ENCODE measurements around the gene OR52E5. TPM values are rescaled to one million over a fixed set of nuclear protein-coding genes. Genes with fewer than 3 reads are reported as not detected.

OR52E5 gene
- total RNA-seq, 1 donor = not detected

DNA sequence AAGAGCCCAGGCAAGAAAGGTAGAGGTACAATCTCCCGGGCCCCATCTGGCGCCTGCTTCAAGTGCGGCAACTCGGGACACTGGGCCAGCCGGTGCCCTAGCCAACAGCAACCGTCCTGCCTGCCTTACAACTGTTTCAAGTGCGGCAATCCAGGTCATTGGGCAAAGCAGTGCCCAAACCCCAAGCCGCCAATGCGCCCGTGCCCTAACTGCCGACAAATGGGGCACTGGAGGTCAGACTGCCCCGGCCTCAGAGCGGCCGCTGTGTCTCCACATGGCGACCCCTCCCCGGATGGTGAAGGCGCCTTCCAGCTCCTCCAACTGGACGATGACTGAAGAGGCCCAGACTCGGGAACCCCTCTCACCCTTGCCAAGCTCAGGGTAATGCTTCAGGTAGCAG lies 37.6 kb downstream of the OR52E5 start:
- Histone ChIP-seq H4K20me1 (ENCODE audit: insufficient read depth, low read length) (no peaks in the 10 kb centered on the region), H2AFZ (ENCODE audit: low read length) (no peak overlapping the region), H3K4me1 (ENCODE audit: insufficient read depth, low read length) (no peaks in the 10 kb centered on the region), H3K79me2 (ENCODE audit: insufficient read depth, low read length) (no peaks in the 10 kb centered on the region), H3K27me3 (ENCODE audit: insufficient read depth, low read length) (no peaks in the 10 kb centered on the region), H3K36me3 (ENCODE audit: insufficient read depth, low read length) (no peaks in the 10 kb centered on the region), H3K27ac (ENCODE audit: low read depth, low read length) (no peak overlapping the region), H3K9me3 (ENCODE audit: low read depth, low read length) (no peaks in the 10 kb centered on the region), H3K4me3 (ENCODE audit: insufficient read depth, low read length) (no peak overlapping the region), H3K4me2 (ENCODE audit: insufficient read depth, low read length) (no peak overlapping the region)
- peak; percentile 69 for DNase-seq (ENCODE audit: insufficient read length, low spot score, missing footprints)
- TF ChIP-seq, protein P1, sequence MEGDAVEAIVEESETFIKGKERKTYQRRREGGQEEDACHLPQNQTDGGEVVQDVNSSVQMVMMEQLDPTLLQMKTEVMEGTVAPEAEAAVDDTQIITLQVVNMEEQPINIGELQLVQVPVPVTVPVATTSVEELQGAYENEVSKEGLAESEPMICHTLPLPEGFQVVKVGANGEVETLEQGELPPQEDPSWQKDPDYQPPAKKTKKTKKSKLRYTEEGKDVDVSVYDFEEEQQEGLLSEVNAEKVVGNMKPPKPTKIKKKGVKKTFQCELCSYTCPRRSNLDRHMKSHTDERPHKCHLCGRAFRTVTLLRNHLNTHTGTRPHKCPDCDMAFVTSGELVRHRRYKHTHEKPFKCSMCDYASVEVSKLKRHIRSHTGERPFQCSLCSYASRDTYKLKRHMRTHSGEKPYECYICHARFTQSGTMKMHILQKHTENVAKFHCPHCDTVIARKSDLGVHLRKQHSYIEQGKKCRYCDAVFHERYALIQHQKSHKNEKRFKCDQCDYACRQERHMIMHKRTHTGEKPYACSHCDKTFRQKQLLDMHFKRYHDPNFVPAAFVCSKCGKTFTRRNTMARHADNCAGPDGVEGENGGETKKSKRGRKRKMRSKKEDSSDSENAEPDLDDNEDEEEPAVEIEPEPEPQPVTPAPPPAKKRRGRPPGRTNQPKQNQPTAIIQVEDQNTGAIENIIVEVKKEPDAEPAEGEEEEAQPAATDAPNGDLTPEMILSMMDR (IDR thresholded peaks at IDR 0.05; ENCODE audit: extremely low read depth, low read depth, low read length) = no peak

- Histone ChIP-seq H3K79me2 (ENCODE audit: insufficient read depth, low read length) (no peaks in the 10 kb centered on the region), H3K4me3 (ENCODE audit: insufficient read depth, low read length) (no peak overlapping the region), H3K27me3 (ENCODE audit: insufficient read depth, low read length) (no peaks in the 10 kb centered on the region), H4K20me1 (ENCODE audit: insufficient read depth, low read length) (no peaks in the 10 kb centered on the region), H3K4me1 (ENCODE audit: insufficient read depth, low read length) (no peaks in the 10 kb centered on the region), H3K36me3 (ENCODE audit: insufficient read depth, low read length) (no peaks in the 10 kb centered on the region), H2AFZ (ENCODE audit: low read length) (no peak overlapping the region), H3K9me3 (ENCODE audit: low read depth, low read length) (no peaks in the 10 kb centered on the region), H3K27ac (ENCODE audit: low read depth, low read length) (no peak overlapping the region), H3K4me2 (ENCODE audit: insufficient read depth, low read length) (no peak overlapping the region)
- TF ChIP-seq, protein P1 (IDR thresholded peaks at IDR 0.05; ENCODE audit: extremely low read depth, low read depth, low read length) = no peak
- peak; percentile 58 for DNase-seq (ENCODE audit: insufficient read length, low spot score, missing footprints)
These were observed 38.1 kb downstream of the OR52E5 start for GRCh38 chr11:5931061-5931460.

DNA sequence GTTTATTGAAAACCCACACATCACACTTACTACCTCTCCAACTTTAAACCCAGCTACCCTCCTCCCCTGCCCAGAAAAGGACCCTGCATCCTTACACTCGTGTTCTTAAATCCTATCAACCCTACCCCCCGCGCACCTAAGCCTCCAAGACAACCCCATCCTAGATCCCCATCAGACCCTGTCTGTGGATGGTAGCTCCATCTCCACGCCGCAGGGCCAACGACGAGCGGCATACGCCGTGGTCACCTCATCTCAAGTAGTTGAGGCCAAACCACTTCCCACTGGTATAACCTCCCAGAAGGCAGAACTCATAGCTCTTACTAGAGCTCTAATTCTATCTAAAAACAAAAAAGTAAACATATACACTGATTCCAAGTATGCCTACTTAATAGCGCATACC lies 39.7 kb downstream of the OR52E5 start:
- Histone ChIP-seq H3K4me2 (ENCODE audit: insufficient read depth, low read length) (no peak overlapping the region), H3K27me3 (ENCODE audit: insufficient read depth, low read length) (no peaks in the 10 kb centered on the region), H3K79me2 (ENCODE audit: insufficient read depth, low read length) (no peaks in the 10 kb centered on the region), H3K27ac (ENCODE audit: low read depth, low read length) (no peak overlapping the region), H2AFZ (ENCODE audit: low read length) (no peak overlapping the region), H3K36me3 (ENCODE audit: insufficient read depth, low read length) (no peaks in the 10 kb centered on the region), H3K4me3 (ENCODE audit: insufficient read depth, low read length) (no peak overlapping the region), H3K4me1 (ENCODE audit: insufficient read depth, low read length) (no peaks in the 10 kb centered on the region), H4K20me1 (ENCODE audit: insufficient read depth, low read length) (no peaks in the 10 kb centered on the region), H3K9me3 (ENCODE audit: low read depth, low read length) (no peaks in the 10 kb centered on the region)
- TF ChIP-seq, protein P1 (IDR thresholded peaks at IDR 0.05; ENCODE audit: extremely low read depth, low read depth, low read length) = no peak
- DNase-seq (ENCODE audit: insufficient read length, low spot score, missing footprints) = no peak

DNA sequence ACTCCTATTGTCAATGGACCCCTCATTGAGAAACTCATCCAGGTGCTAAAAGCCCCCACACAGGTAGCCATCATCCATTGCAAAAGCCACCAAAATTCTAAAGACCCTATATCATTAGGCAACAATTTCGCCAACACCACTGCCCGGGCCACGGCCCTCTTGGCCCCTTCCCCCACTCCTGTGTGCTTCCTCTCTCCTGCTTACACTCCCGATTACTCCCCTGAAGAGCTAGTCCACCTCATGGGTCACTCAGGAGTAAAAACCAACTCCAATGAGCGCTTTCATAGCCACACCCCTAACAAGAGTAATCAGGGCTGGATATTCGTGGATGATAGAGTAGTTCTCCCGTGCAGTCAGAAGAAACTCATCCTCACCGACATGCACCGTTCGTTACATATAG lies 40.1 kb downstream of the OR52E5 start:
- H3K9me3 ChIP-seq (ENCODE audit: low read depth, low read length) = no peaks in the 10 kb centered on the region
- peak; percentile 76 for DNase-seq (ENCODE audit: insufficient read length, low spot score, missing footprints)

More for the DNA sequence above, 40.1 kb downstream of the OR52E5 start:
- TF ChIP-seq, protein P1 (IDR thresholded peaks at IDR 0.05; ENCODE audit: extremely low read depth, low read depth, low read length) = no peak
- H4K20me1 ChIP-seq (ENCODE audit: insufficient read depth, low read length) = no peaks in the 10 kb centered on the region
- H3K27ac ChIP-seq (ENCODE audit: low read depth, low read length) = no peak overlapping the region
- H3K79me2 ChIP-seq (ENCODE audit: insufficient read depth, low read length) = no peaks in the 10 kb centered on the region
- no peaks in the 10 kb centered on the region for H3K4me1 ChIP-seq (ENCODE audit: insufficient read depth, low read length)
- H3K27me3 ChIP-seq (ENCODE audit: insufficient read depth, low read length) = no peaks in the 10 kb centered on the region
- no peak overlapping the region for H2AFZ ChIP-seq (ENCODE audit: low read length)
- H3K36me3 ChIP-seq (ENCODE audit: insufficient read depth, low read length) = no peaks in the 10 kb centered on the region
- no peak overlapping the region for H3K4me2 ChIP-seq (ENCODE audit: insufficient read depth, low read length)
- H3K4me3 ChIP-seq (ENCODE audit: insufficient read depth, low read length) = no peak overlapping the region
